GM23338 (cell line): ENCODE measurements around the gene VSTM1. TPM values are rescaled to one million over a fixed set of nuclear protein-coding genes. Genes with fewer than 3 reads are reported as not detected.

Source experiments
- ATAC-seq: fragments of 200-7000 bp; cut with Tn5 transposase; 3 replicates; pipeline ENCODE4 v1.9.1; 2020
- DNase-seq: peaks from one replicate; pipeline ENCODE4 v3.0.0-alpha.2; 2015; ENCODE audit warnings: low spot score
- H2AFZ ChIP-seq: fragments of 200-600 bp; sonication (generic); 2 replicates; pipeline ENCODE4 v1.8.0; 2016; ENCODE audit warnings: antibody characterized with exemption, mild to moderate bottlenecking, moderate library complexity
- H3F3A ChIP-seq: fragments of 200-600 bp; sonication (generic); replicated peaks from 2 replicates; pipeline ENCODE4 v1.8.0; 2017; ENCODE audit warnings: antibody characterized with exemption, mixed run types, low read depth
- H3K27ac ChIP-seq: fragments of 200-600 bp; sonication (generic); 2 replicates; pipeline ENCODE4 v1.6.1; 2016; ENCODE audit warnings: low read depth
- H3K27me3 ChIP-seq: fragments of 200-600 bp; sonication (generic); 2 replicates; pipeline ENCODE4 v1.8.0; 2016; ENCODE audit warnings: mild to moderate bottlenecking, mixed run types, moderate library complexity; ENCODE audit not compliant: insufficient read depth
- H3K36me3 ChIP-seq: fragments of 200-600 bp; sonication (generic); 2 replicates; pipeline ENCODE4 v1.8.0; 2016; ENCODE audit warnings: mild to moderate bottlenecking; ENCODE audit not compliant: insufficient read depth
- H3K4me1 ChIP-seq: fragments of 200-600 bp; sonication (generic); 2 replicates; pipeline ENCODE4 v1.8.0; 2016; ENCODE audit warnings: mild to moderate bottlenecking, moderate library complexity; ENCODE audit not compliant: insufficient read depth
- H3K4me2 ChIP-seq: fragments of 200-600 bp; sonication (generic); 2 replicates; pipeline ENCODE4 v1.7.1; 2017; ENCODE audit warnings: mixed run types
- H3K4me3 ChIP-seq: fragments of 200-600 bp; sonication (generic); 2 replicates; pipeline ENCODE4 v1.6.1; 2016; ENCODE audit warnings: mixed run types
- H3K79me2 ChIP-seq: fragments of 200-600 bp; sonication (generic); replicated peaks from 2 replicates; pipeline ENCODE4 v1.8.0; 2017; ENCODE audit warnings: mild to moderate bottlenecking; ENCODE audit not compliant: insufficient read depth
- H3K9me2 ChIP-seq: fragments of 200-600 bp; sonication (generic); 2 replicates; pipeline ENCODE4 v1.8.0; 2017; ENCODE audit not compliant: insufficient read depth
- H4K20me1 ChIP-seq: fragments of 200-600 bp; sonication (generic); replicated peaks from 2 replicates; pipeline ENCODE4 v1.8.0; 2017; ENCODE audit warnings: mild to moderate bottlenecking; ENCODE audit not compliant: insufficient read depth
- H3K27ac Mint-ChIP-seq: 2 replicates; pipeline ENCODE4 v1.8.0; 2020; ENCODE audit warnings: inconsistent platforms, mild to moderate bottlenecking, moderate library complexity, mixed read lengths
- H3K27me3 Mint-ChIP-seq: 3 replicates; pipeline ENCODE4 v1.8.0; 2022; ENCODE audit warnings: low read depth, mild to moderate bottlenecking, moderate library complexity, mixed read lengths, inconsistent platforms; ENCODE audit not compliant: insufficient read depth, poor library complexity
- H3K36me3 Mint-ChIP-seq: 3 replicates; pipeline ENCODE4 v1.8.0; 2021; ENCODE audit warnings: low read depth, mild to moderate bottlenecking, inconsistent platforms, moderate library complexity, mixed read lengths
- H3K4me1 Mint-ChIP-seq: 3 replicates; pipeline ENCODE4 v1.8.0; 2020; ENCODE audit warnings: mild to moderate bottlenecking, inconsistent platforms, mixed read lengths
- H3K4me3 Mint-ChIP-seq: 3 replicates; pipeline ENCODE4 v1.8.0; 2021; ENCODE audit warnings: moderate library complexity, mild to moderate bottlenecking, inconsistent platforms, mixed read lengths
- H3K9me3 Mint-ChIP-seq: 3 replicates; pipeline ENCODE4 v1.8.0; 2020; ENCODE audit warnings: moderate library complexity, mild to moderate bottlenecking, inconsistent platforms, mixed read lengths
- JUNB ChIP-seq: IDR thresholded peaks from one replicate; pipeline ENCODE4 v1.6.1; 2016; ENCODE audit warnings: antibody characterized with exemption; ENCODE audit not compliant: unreplicated experiment
- STAT1 ChIP-seq: IDR thresholded peaks from one replicate; pipeline ENCODE4 v1.6.1; 2016; ENCODE audit warnings: antibody characterized with exemption; ENCODE audit not compliant: unreplicated experiment
- ZNF114 ChIP-seq: fragments of 250-450 bp; sonication (Bioruptor Pico); IDR thresholded peaks from 2 replicates; pipeline ENCODE4 v1.5.0; 2020; ENCODE audit warnings: mild to moderate bottlenecking, moderate library complexity
- ZNF331 ChIP-seq: fragments of 250-450 bp; sonication (Bioruptor Pico); IDR thresholded peaks from 2 replicates; pipeline ENCODE4 v1.5.0; 2020; ENCODE audit warnings: low read depth, mild to moderate bottlenecking, moderate library complexity
- polyA plus RNA-seq: library from polyadenylated mRNA; unstranded; fragments of >200 nt; fragmentation: Nextera tagmentation; extraction: Ambion mirVana; gene quantifications from 2 replicates; pipeline ENCODE4 v1.2.1, GENCODE V29; 2016
- total RNA-seq: library from RNA; depleted of rRNA; stranded (reverse); fragments of >200 nt; shearing (Covaris generic); gene quantifications from 2 replicates; pipeline ENCODE4 v1.2.3, GENCODE V29; 2014
- TF ChIP-seq, protein P1 (sequence below): IDR thresholded peaks from 2 replicates; pipeline ENCODE4 v1.6.1; 2016; ENCODE audit warnings: antibody characterized with exemption
- TF ChIP-seq, protein P2 (sequence below): fragments of 250-450 bp; sonication (Bioruptor Pico); IDR thresholded peaks from 2 replicates; pipeline ENCODE4 v1.5.0; 2020; ENCODE audit warnings: mild to moderate bottlenecking, moderate library complexity

VSTM1 gene
- total and polyA plus RNA-seq, 2 experiments from 2014 or later: not detected

DNA sequence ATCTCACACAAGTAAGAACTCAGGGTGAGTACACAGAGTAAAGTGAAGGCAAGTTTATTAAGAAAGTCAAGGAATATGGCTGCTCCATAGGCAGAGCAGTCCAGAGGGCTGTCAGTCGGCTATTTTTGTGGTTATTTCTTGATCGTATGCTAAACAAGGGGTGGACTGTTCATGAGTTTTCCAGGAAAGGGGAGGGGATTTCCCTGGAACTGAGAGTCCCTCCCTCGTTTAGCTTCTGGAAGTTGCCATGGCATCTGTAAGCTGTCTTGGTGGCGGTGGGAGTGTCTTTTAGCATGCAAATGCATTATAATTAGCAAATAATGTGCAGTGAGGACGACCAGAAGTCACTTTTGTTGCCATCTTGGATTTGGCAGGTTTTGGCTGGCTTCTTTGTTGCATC lies 5.8 kb upstream of the VSTM1 start:
- no peaks in the 10 kb centered on the region; the same call in 2 of the 3 replicates for H3K36me3 Mint-ChIP-seq
- DNase-seq (no peak), ATAC-seq (no peak)
- H3K4me1 ChIP-seq: no peaks in the 10 kb centered on the region
- peaks cover 5% of the 10 kb centered on the region; the same call in 2 of the 3 replicates for H3K9me3 Mint-ChIP-seq
- no peaks in the 10 kb centered on the region for H3F3A ChIP-seq
- H3K27ac Mint-ChIP-seq: no peak overlapping the region
- H3K27me3 ChIP-seq: no peaks in the 10 kb centered on the region
- 0 out of 2 replicates have a peak, but pooled peaks cover 5% of the 10 kb centered on the region for H3K9me2 ChIP-seq
- no peak overlapping the region for H3K4me2 ChIP-seq
- H3K27me3 Mint-ChIP-seq: peaks cover 8% of the 10 kb centered on the region
- no peaks in the 10 kb centered on the region for H3K4me1 Mint-ChIP-seq
- no peak overlapping the region for H3K27ac ChIP-seq
- H2AFZ ChIP-seq: no peak overlapping the region
- no peaks in the 10 kb centered on the region for H3K79me2 ChIP-seq
- H3K36me3 ChIP-seq: no peaks in the 10 kb centered on the region
- H4K20me1 ChIP-seq: no peaks in the 10 kb centered on the region
- TF ChIP-seq ZNF331 (CRISPR knock-in tag) (no peak), ZNF114 (no peak), JUNB (no peak), STAT1 (no peak)
- TF ChIP-seq, protein P1, sequence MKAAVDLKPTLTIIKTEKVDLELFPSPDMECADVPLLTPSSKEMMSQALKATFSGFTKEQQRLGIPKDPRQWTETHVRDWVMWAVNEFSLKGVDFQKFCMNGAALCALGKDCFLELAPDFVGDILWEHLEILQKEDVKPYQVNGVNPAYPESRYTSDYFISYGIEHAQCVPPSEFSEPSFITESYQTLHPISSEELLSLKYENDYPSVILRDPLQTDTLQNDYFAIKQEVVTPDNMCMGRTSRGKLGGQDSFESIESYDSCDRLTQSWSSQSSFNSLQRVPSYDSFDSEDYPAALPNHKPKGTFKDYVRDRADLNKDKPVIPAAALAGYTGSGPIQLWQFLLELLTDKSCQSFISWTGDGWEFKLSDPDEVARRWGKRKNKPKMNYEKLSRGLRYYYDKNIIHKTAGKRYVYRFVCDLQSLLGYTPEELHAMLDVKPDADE: no peak
- TF ChIP-seq, protein P2, sequence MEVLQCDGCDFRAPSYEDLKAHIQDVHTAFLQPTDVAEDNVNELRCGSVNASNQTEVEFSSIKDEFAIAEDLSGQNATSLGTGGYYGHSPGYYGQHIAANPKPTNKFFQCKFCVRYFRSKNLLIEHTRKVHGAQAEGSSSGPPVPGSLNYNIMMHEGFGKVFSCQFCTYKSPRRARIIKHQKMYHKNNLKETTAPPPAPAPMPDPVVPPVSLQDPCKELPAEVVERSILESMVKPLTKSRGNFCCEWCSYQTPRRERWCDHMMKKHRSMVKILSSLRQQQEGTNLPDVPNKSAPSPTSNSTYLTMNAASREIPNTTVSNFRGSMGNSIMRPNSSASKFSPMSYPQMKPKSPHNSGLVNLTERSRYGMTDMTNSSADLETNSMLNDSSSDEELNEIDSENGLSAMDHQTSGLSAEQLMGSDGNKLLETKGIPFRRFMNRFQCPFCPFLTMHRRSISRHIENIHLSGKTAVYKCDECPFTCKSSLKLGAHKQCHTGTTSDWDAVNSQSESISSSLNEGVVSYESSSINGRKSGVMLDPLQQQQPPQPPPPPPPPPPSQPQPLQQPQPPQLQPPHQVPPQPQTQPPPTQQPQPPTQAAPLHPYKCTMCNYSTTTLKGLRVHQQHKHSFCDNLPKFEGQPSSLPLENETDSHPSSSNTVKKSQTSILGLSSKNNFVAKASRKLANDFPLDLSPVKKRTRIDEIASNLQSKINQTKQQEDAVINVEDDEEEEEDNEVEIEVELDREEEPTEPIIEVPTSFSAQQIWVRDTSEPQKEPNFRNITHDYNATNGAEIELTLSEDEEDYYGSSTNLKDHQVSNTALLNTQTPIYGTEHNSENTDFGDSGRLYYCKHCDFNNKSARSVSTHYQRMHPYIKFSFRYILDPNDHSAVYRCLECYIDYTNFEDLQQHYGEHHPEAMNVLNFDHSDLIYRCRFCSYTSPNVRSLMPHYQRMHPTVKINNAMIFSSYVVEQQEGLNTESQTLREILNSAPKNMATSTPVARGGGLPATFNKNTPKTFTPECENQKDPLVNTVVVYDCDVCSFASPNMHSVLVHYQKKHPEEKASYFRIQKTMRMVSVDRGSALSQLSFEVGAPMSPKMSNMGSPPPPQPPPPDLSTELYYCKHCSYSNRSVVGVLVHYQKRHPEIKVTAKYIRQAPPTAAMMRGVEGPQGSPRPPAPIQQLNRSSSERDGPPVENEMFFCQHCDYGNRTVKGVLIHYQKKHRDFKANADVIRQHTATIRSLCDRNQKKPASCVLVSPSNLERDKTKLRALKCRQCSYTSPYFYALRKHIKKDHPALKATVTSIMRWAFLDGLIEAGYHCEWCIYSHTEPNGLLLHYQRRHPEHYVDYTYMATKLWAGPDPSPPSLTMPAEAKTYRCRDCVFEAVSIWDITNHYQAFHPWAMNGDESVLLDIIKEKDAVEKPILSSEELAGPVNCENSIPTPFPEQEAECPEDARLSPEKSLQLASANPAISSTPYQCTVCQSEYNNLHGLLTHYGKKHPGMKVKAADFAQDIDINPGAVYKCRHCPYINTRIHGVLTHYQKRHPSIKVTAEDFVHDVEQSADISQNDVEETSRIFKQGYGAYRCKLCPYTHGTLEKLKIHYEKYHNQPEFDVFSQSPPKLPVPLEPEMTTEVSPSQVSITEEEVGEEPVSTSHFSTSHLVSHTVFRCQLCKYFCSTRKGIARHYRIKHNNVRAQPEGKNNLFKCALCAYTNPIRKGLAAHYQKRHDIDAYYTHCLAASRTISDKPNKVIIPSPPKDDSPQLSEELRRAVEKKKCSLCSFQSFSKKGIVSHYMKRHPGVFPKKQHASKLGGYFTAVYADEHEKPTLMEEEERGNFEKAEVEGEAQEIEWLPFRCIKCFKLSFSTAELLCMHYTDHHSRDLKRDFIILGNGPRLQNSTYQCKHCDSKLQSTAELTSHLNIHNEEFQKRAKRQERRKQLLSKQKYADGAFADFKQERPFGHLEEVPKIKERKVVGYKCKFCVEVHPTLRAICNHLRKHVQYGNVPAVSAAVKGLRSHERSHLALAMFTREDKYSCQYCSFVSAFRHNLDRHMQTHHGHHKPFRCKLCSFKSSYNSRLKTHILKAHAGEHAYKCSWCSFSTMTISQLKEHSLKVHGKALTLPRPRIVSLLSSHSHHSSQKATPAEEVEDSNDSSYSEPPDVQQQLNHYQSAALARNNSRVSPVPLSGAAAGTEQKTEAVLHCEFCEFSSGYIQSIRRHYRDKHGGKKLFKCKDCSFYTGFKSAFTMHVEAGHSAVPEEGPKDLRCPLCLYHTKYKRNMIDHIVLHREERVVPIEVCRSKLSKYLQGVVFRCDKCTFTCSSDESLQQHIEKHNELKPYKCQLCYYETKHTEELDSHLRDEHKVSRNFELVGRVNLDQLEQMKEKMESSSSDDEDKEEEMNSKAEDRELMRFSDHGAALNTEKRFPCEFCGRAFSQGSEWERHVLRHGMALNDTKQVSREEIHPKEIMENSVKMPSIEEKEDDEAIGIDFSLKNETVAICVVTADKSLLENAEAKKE: no peak
- no peak overlapping the region for H3K4me3 ChIP-seq
- H3K4me3 Mint-ChIP-seq: no peak overlapping the region; the same call in 2 of the 3 replicates
